HepG2 (cell line): ENCODE results near the gene SPTBN4. TPM values are rescaled to one million over a fixed set of nuclear protein-coding genes. Genes with fewer than 3 reads are reported as not detected.
A peak's percentile ranks its signal among the peaks of the same experiment; 100 is the strongest.

Experiments used
- ATF2 ChIP-seq: sonication (generic); formaldehyde crosslinking; IDR thresholded peaks from 2 replicates; pipeline ENCODE4 v1.4.0; 2020; ENCODE audit warnings: missing genetic modification reagents
- ESRRA ChIP-seq: sonication (generic); formaldehyde crosslinking; IDR thresholded peaks from 2 replicates; pipeline ENCODE4 v1.5.1; 2020; ENCODE audit warnings: mild to moderate bottlenecking, low read depth, missing genetic modification reagents
- ETV5 ChIP-seq: IDR thresholded peaks from 2 replicates; pipeline ENCODE4 v1.6.1; 2018; ENCODE audit warnings: missing biosample characterization, missing genetic modification reagents, inconsistent platforms, borderline replicate concordance
- HIVEP1 ChIP-seq: sonication (generic); formaldehyde crosslinking; IDR thresholded peaks from 2 replicates; pipeline ENCODE4 v1.4.0; 2020; ENCODE audit warnings: mild to moderate bottlenecking, missing genetic modification reagents
- MIXL1 ChIP-seq: IDR thresholded peaks from 2 replicates; pipeline ENCODE4 v1.6.1; 2016
- PHF20 ChIP-seq: sonication (generic); formaldehyde crosslinking; IDR thresholded peaks from 2 replicates; pipeline ENCODE4 v1.5.0; 2020; ENCODE audit warnings: mild to moderate bottlenecking, missing genetic modification reagents
- PHF21A ChIP-seq: sonication (generic); formaldehyde crosslinking; IDR thresholded peaks from 2 replicates; pipeline ENCODE4 v1.5.0; 2020; ENCODE audit warnings: mild to moderate bottlenecking, missing genetic modification reagents
- PLRG1 ChIP-seq: fragments of 450-650 bp; conservative IDR thresholded peaks from 2 replicates; pipeline ENCODE4 v1.6.1; 2016
- PPARG ChIP-seq: conservative IDR thresholded peaks from 2 replicates; pipeline ENCODE4 v1.6.1; 2016; ENCODE audit warnings: missing biosample characterization, missing genetic modification reagents
- RAD21 ChIP-seq: fragments of 450-650 bp; formaldehyde crosslinking; IDR thresholded peaks from 2 replicates; pipeline ENCODE4 v1.5.0; 2020; ENCODE audit warnings: mild to moderate bottlenecking
- RARA ChIP-seq: IDR thresholded peaks from 2 replicates; pipeline ENCODE4 v1.6.1; 2016; ENCODE audit warnings: missing genetic modification reagents, missing compliant biosample characterization
- RBFOX2 ChIP-seq: fragments of 200-400 bp; formaldehyde crosslinking; IDR thresholded peaks from 2 replicates; pipeline ENCODE4 v1.6.1; 2017; ENCODE audit warnings: low read depth, mild to moderate bottlenecking, low read length
- RCOR2 ChIP-seq: IDR thresholded peaks from 2 replicates; pipeline ENCODE4 v1.6.1; 2016; ENCODE audit warnings: missing biosample characterization, missing genetic modification reagents
- THRA ChIP-seq: sonication (generic); formaldehyde crosslinking; IDR thresholded peaks from 2 replicates; pipeline ENCODE4 v1.4.0; 2020; ENCODE audit warnings: missing genetic modification reagents, borderline replicate concordance
- ZMYM3 ChIP-seq: sonication (generic); formaldehyde crosslinking; IDR thresholded peaks from 2 replicates; pipeline ENCODE4 v1.5.1; 2020; ENCODE audit warnings: mild to moderate bottlenecking, missing genetic modification reagents
- ZNF292 ChIP-seq: sonication (generic); formaldehyde crosslinking; IDR thresholded peaks from 2 replicates; pipeline ENCODE4 v1.8.1; 2022; ENCODE audit warnings: mild to moderate bottlenecking, low read depth, missing genetic modification reagents, borderline replicate concordance
- ZNF317 ChIP-seq: sonication (generic); formaldehyde crosslinking; IDR thresholded peaks from 2 replicates; pipeline ENCODE4 v1.5.0; 2020; ENCODE audit warnings: mild to moderate bottlenecking, missing genetic modification reagents
- ZNF501 ChIP-seq: sonication (generic); formaldehyde crosslinking; IDR thresholded peaks from 2 replicates; pipeline ENCODE4 v1.5.1; 2020; ENCODE audit warnings: mild to moderate bottlenecking, moderate library complexity, missing genetic modification reagents
- ZNF556 ChIP-seq: sonication (generic); formaldehyde crosslinking; IDR thresholded peaks from 2 replicates; pipeline ENCODE4 v1.4.0; 2020; ENCODE audit warnings: mild to moderate bottlenecking, missing genetic modification reagents, borderline replicate concordance
- polyA plus RNA-seq, 8 experiments: library from polyadenylated mRNA; depleted of rRNA in 3 of 8; stranded (reverse) in 7 of 8; unstranded in 1 of 8; fragments of >200 nt; fragmentation: Illumina TruSeq in 4 of 8; extraction: Trizol in 4 of 8; gene quantifications; 2 replicates each; pipeline versions ENCODE4 v1.2.1 to v1.2.3, GENCODE V29; 2011 to 2016; ENCODE audit warnings: low read depth in 4 of 8, missing spikeins in 1 of 8, mixed read lengths in 1 of 8; ENCODE audit not compliant: insufficient read depth in 1 of 8
- total RNA-seq, 5 experiments: library from RNA; depleted of rRNA; stranded (reverse); fragments of >200 nt; fragmentation: Illumina TruSeq; extraction: Trizol; gene quantifications; 2 replicates each; pipeline ENCODE4 v1.2.3, GENCODE V29; 2016; ENCODE audit warnings: low read depth in 1 of 5
- TF ChIP-seq, protein P1 (sequence below): sonication (generic); formaldehyde crosslinking; IDR thresholded peaks from 2 replicates; pipeline ENCODE4 v1.5.0; 2020; ENCODE audit warnings: missing genetic modification reagents
- TF ChIP-seq, protein P2 (sequence below): IDR thresholded peaks from 2 replicates; pipeline ENCODE4 v1.6.1; 2018; ENCODE audit warnings: missing genetic modification reagents
- TF ChIP-seq, protein P3 (sequence below): sonication (generic); formaldehyde crosslinking; IDR thresholded peaks from 2 replicates; pipeline ENCODE4 v1.4.0; 2020; ENCODE audit warnings: missing genetic modification reagents

Gene SPTBN4
- total and polyA plus RNA-seq, 2 of the 13 experiments (the other 11 are each of a cell fraction or from before 2014, with no cell fraction given), result 0.11 TPM

- TF ChIP-seq ZNF317 (no peak; the same call in 1 of the 2 replicates), HIVEP1 (CRISPR knock-in tag) (no peak), RAD21 (CRISPR knock-in tag) (peak; percentile 12; the same call in 1 of the 2 replicates), RARA (CRISPR knock-in tag) (peak; percentile 70), ZNF556 (CRISPR knock-in tag) (peak; percentile 59; the same call in 1 of the 2 replicates), THRA (CRISPR knock-in tag) (peak; percentile 58; the same call in 1 of the 2 replicates), ZNF501 (peak; percentile 45; the same call in 1 of the 2 replicates), PHF20 (0 out of 2 replicates have a peak, but pooled peaks have one; percentile 6), ZNF292 (CRISPR knock-in tag) (peak; percentile 82), PHF21A (CRISPR knock-in tag) (peak; percentile 66), MIXL1 (CRISPR knock-in tag) (peak; percentile 65; the same call in 1 of the 2 replicates), ZMYM3 (CRISPR knock-in tag) (peak; percentile 89; the same call in 1 of the 2 replicates), PPARG (peak; percentile 82), ESRRA (CRISPR knock-in tag) (peak; percentile 82; the same call in 1 of the 2 replicates), RBFOX2 (no peak), ATF2 (CRISPR knock-in tag) (0 out of 2 replicates have a peak, but pooled peaks have one; percentile 22), ETV5 (CRISPR knock-in tag) (peak; percentile 69; the same call in 1 of the 2 replicates), RCOR2 (peak; percentile 70; the same call in 1 of the 2 replicates), PLRG1 (no peak)
- TF ChIP-seq, protein P1, sequence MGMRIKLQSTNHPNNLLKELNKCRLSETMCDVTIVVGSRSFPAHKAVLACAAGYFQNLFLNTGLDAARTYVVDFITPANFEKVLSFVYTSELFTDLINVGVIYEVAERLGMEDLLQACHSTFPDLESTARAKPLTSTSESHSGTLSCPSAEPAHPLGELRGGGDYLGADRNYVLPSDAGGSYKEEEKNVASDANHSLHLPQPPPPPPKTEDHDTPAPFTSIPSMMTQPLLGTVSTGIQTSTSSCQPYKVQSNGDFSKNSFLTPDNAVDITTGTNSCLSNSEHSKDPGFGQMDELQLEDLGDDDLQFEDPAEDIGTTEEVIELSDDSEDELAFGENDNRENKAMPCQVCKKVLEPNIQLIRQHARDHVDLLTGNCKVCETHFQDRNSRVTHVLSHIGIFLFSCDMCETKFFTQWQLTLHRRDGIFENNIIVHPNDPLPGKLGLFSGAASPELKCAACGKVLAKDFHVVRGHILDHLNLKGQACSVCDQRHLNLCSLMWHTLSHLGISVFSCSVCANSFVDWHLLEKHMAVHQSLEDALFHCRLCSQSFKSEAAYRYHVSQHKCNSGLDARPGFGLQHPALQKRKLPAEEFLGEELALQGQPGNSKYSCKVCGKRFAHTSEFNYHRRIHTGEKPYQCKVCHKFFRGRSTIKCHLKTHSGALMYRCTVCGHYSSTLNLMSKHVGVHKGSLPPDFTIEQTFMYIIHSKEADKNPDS (CRISPR knock-in tag), result no peak
- TF ChIP-seq, protein P2, sequence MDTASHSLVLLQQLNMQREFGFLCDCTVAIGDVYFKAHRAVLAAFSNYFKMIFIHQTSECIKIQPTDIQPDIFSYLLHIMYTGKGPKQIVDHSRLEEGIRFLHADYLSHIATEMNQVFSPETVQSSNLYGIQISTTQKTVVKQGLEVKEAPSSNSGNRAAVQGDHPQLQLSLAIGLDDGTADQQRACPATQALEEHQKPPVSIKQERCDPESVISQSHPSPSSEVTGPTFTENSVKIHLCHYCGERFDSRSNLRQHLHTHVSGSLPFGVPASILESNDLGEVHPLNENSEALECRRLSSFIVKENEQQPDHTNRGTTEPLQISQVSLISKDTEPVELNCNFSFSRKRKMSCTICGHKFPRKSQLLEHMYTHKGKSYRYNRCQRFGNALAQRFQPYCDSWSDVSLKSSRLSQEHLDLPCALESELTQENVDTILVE (CRISPR knock-in tag), result no peak
- TF ChIP-seq, protein P3, sequence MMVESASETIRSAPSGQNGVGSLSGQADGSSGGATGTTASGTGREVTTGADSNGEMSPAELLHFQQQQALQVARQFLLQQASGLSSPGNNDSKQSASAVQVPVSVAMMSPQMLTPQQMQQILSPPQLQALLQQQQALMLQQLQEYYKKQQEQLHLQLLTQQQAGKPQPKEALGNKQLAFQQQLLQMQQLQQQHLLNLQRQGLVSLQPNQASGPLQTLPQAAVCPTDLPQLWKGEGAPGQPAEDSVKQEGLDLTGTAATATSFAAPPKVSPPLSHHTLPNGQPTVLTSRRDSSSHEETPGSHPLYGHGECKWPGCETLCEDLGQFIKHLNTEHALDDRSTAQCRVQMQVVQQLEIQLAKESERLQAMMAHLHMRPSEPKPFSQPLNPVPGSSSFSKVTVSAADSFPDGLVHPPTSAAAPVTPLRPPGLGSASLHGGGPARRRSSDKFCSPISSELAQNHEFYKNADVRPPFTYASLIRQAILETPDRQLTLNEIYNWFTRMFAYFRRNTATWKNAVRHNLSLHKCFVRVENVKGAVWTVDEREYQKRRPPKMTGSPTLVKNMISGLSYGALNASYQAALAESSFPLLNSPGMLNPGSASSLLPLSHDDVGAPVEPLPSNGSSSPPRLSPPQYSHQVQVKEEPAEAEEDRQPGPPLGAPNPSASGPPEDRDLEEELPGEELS (CRISPR knock-in tag), result peak; percentile 42; the same call in 1 of the 2 replicates
Observed at GRCh38 chr19:40461669-40462221, 5.1 kb upstream of the SPTBN4 start (continued).
